ENCODE data around the gene GRIPAP1. TPM values are rescaled to one million over a fixed set of nuclear protein-coding genes. Genes with fewer than 3 reads are reported as not detected.

The GRIPAP1 gene
- total RNA-seq, 1 donor from 2014 or later = 31.1 TPM

GRCh38 chrX:48934581-48935300 is 67.3 kb downstream of the GRIPAP1 start:
- no peak for DNase-seq (ENCODE audit: low read depth)
- no peaks in the 10 kb centered on the region for H3K36me3 ChIP-seq (ENCODE audit: control insufficient read depth, insufficient read depth, low read length)
- no peaks in the 10 kb centered on the region for H3K27me3 ChIP-seq (ENCODE audit: control insufficient read depth, insufficient read depth, low read length)
- TF ChIP-seq CTCF (IDR thresholded peaks at IDR 0.05; ENCODE audit: insufficient read depth, low read length, poor library complexity, severe bottlenecking) = no peak
- no peak overlapping the region for H3K4me3 ChIP-seq (ENCODE audit: low read depth, low read length)

- no peaks in the 10 kb centered on the region for H3K27me3 ChIP-seq (ENCODE audit: control insufficient read depth, insufficient read depth, low read length)
- TF ChIP-seq CTCF (IDR thresholded peaks at IDR 0.05; ENCODE audit: insufficient read depth, low read length, poor library complexity, severe bottlenecking) = no peak
- no peaks in the 10 kb centered on the region for H3K36me3 ChIP-seq (ENCODE audit: control insufficient read depth, insufficient read depth, low read length)
Observed at GRCh38 chrX:48933757-48934156, 68.3 kb downstream of the GRIPAP1 start.

GRCh38 chrX:48927736-48928382 is 74.2 kb downstream of the GRIPAP1 start:
- no peak for TF ChIP-seq CTCF (IDR thresholded peaks at IDR 0.05; ENCODE audit: insufficient read depth, low read length, poor library complexity, severe bottlenecking)
- Histone ChIP-seq H3K4me3 (ENCODE audit: low read depth, low read length) (no peak overlapping the region), H3K27me3 (ENCODE audit: control insufficient read depth, insufficient read depth, low read length) (no peaks in the 10 kb centered on the region), H3K36me3 (ENCODE audit: control insufficient read depth, insufficient read depth, low read length) (no peaks in the 10 kb centered on the region)
- no peak for DNase-seq (ENCODE audit: low read depth)

More at GRCh38 chrX:48933757-48934156, 68.3 kb downstream of the GRIPAP1 start:
- DNase-seq (ENCODE audit: low read depth) = no peak
- no peak overlapping the region for H3K4me3 ChIP-seq (ENCODE audit: low read depth, low read length)

DNA sequence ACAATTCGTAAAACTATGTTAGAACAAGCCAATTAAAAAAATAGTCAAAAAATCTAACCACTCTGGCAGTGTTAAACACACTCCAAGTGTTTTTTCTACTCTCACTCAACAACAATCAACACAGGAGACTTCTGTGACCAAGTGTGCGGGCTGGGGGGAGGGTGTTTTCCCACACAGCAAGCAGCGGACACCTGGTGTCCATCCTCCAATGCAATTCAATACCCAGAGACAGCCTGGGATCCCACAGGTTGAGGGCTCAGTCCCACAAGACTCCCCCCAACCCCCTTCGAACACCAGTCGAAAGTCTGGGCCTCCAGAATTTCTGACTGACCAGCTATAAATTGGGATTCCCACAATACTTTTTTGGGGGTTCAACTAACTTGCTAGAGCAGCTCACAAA is 74.9 kb downstream of the GRIPAP1 start:
- no peak for DNase-seq (ENCODE audit: low read depth)
- Histone ChIP-seq H3K36me3 (ENCODE audit: control insufficient read depth, insufficient read depth, low read length) (no peaks in the 10 kb centered on the region), H3K27me3 (ENCODE audit: control insufficient read depth, insufficient read depth, low read length) (no peaks in the 10 kb centered on the region), H3K4me3 (ENCODE audit: low read depth, low read length) (no peak overlapping the region)
- no peak for TF ChIP-seq CTCF (IDR thresholded peaks at IDR 0.05; ENCODE audit: insufficient read depth, low read length, poor library complexity, severe bottlenecking)

- TF ChIP-seq CTCF (IDR thresholded peaks at IDR 0.05; ENCODE audit: insufficient read depth, low read length, poor library complexity, severe bottlenecking) = no peak
- DNase-seq (ENCODE audit: low read depth) = no peak
- H3K27me3 ChIP-seq (ENCODE audit: control insufficient read depth, insufficient read depth, low read length) = no peaks in the 10 kb centered on the region
- H3K36me3 ChIP-seq (ENCODE audit: control insufficient read depth, insufficient read depth, low read length) = no peaks in the 10 kb centered on the region
- no peak overlapping the region for H3K4me3 ChIP-seq (ENCODE audit: low read depth, low read length)
Observed at GRCh38 chrX:48924270-48924669, 77.8 kb downstream of the GRIPAP1 start.

Data from kidney epithelial cell (primary cell).